ENCODE data around the gene PTPRS. TPM values are rescaled to one million over a fixed set of nuclear protein-coding genes. Genes with fewer than 3 reads are reported as not detected.

Gene PTPRS
- total and polyA plus RNA-seq, 9 of the 15 experiments (the other 6 are each of a cell fraction or from before 2014, with no cell fraction given), result 1.1 to 49.4 (median 14.1) TPM

- Histone ChIP-seq H3K79me2 (ENCODE audit: control insufficient read depth, insufficient read depth, low read length) (no peaks in the 10 kb centered on the region), H3K9me3 (replicated peaks; ENCODE audit: control insufficient read depth, insufficient read depth, low read depth, low read length) (no peaks in the 10 kb centered on the region), H2AFZ (ENCODE audit: low read depth, low read length) (peak overlapping the region; percentile 84), H3K4me1 (replicated peaks in 1 of 2; ENCODE audit: control insufficient read depth in 2 of 2, insufficient read depth in 2 of 2, low read length in 2 of 2) (peaks cover 17 to 43% of the 10 kb centered on the region in 2 experiments), H3K9ac (ENCODE audit: insufficient read depth in 1 of 2, low read depth in 2 of 2, low read length in 2 of 2) (no peak overlapping the region), H4K20me1 (replicated peaks; ENCODE audit: control insufficient read depth, insufficient read depth, low read length) (peaks cover 6% of the 10 kb centered on the region; the same call in 1 of the 2 replicates), H3K9me1 (ENCODE audit: control insufficient read depth, insufficient read depth, low read length) (no peaks in the 10 kb centered on the region), H3K4me2 (ENCODE audit: insufficient read depth, low read length) (no peak overlapping the region), H3K27me3 (ENCODE audit: control insufficient read depth in 2 of 2, insufficient read depth in 2 of 2, low read length in 2 of 2) (peaks cover 12 to 32% of the 10 kb centered on the region in 2 experiments; a peak in 4 of 5 replicates), H3K36me3 (ENCODE audit: control insufficient read depth, insufficient read depth, low read length) (no peaks in the 10 kb centered on the region), H3K4me3 (no peak overlapping the region), H3K27ac (ENCODE audit: extremely low read depth, low read depth, low read length) (no peak overlapping the region)
- FAIRE-seq (no peak), DNase-seq (ENCODE audit: extremely low read depth in 1 of 4, low spot score in 3 of 4) (no peak), ATAC-seq (no peak)
- CTCF ChIA-PET (ENCODE audit: low intra/inter-chr PET ratio), result no interaction called here
- BruUV-seq (replicated peaks), result no TSS peak
- intact Hi-C loops (cut with micrococcal nuclease) (no loop called here), in situ Hi-C loops (cut with MboI) (no loop called here)
- TF ChIP-seq THRA (IDR thresholded peaks at IDR 0.05) (no peak), NFYB (IDR thresholded peaks at IDR 0.05; ENCODE audit: extremely low read depth, insufficient read length) (no peak), ZBTB7A (IDR thresholded peaks at IDR 0.05; ENCODE audit: borderline replicate concordance, control insufficient read depth, low read depth, low read length) (no peak), PCBP2 (IDR thresholded peaks at IDR 0.05; ENCODE audit: low read depth, low read length, poor library complexity, severe bottlenecking) (no peak)
- WGBS (ENCODE audit: insufficient coverage, low coverage, missing lambda C conversion rate), result 77% methylated on average over 11 of the region's 13 CpGs
- POLR2A ChIA-PET, result interaction anchor here (0.7 to 0.9 kb wide), 2 partner anchors 15 to 222 kb away, joined by 3 read pairs; no protein-coding TSS in a partner anchor
Observed at GRCh38 chr19:5341448-5341820, 822 bp upstream of the PTPRS start.

Measured in K562 (cell line).